Endothelial cell of hepatic sinusoid (primary cell): ENCODE data around the gene GRAMD4.
"Not testable (repeated sequence)": the region's sequence is repeated elsewhere in the genome, so short reads cannot be mapped to it uniquely, and the experiment has no call there.

ENCODE experiments used
- in situ Hi-C: cut with HindIII; loops from 2 replicates; pipeline ENCODE4 v1.10.0; 2017; ENCODE audit warnings: low sequenced_read_pairs

GRAMD4 gene

DNA sequence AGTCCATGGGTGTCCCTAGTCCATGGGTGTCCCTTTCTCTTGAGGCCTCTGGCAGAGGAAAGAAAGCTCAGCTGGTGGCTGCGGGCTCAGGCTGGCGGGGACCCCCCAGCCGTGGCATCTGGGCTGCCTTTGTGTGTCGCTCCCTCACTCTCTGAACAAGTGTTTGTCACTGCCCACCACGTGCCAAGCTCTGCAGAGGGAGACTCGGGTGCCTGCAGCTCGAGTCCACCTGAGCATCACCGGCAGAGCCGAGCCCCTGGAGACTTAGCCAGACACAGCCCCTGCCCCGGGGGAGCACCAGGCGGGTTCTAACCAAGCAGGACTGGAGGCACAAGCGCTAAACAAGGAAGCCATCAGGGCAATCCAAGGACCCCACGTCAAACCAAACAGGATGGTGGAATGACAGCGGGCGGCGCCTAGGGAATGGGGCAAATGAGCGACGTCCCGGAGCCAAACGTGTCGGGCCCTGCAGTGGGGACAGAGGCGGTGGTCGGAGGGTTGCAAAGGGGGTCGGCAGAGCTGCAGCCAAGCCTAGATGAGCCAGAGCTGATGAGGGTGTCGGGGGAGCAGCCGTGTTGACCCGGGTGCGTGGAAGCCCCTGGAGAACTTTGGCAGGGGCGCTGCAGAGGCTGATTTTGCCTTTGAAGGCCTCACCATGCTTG, 2.1 kb upstream of the GRAMD4 start:
- in situ Hi-C loops, result no loop called here

DNA sequence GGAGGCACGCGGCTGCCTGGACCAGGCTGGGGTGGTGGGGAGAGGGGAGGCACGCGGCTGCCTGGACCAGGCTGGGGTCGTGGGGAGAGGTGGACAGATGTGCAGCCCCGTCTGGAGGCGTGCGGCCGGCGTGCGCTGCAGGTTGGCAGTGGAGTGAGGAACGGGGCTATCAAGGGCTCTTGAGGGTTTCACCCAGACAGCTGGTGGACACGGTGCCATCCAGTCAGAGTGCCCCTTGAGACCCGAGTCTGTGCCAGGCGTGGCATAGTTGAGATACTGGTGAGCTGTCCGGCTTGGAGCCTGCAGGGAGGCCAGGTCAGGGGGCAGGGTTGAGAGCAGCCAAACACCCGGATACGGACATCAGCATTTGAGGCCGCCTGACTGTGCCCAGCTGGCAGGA, 1.5 kb upstream of the GRAMD4 start:
- in situ Hi-C loops, result no loop called here

DNA sequence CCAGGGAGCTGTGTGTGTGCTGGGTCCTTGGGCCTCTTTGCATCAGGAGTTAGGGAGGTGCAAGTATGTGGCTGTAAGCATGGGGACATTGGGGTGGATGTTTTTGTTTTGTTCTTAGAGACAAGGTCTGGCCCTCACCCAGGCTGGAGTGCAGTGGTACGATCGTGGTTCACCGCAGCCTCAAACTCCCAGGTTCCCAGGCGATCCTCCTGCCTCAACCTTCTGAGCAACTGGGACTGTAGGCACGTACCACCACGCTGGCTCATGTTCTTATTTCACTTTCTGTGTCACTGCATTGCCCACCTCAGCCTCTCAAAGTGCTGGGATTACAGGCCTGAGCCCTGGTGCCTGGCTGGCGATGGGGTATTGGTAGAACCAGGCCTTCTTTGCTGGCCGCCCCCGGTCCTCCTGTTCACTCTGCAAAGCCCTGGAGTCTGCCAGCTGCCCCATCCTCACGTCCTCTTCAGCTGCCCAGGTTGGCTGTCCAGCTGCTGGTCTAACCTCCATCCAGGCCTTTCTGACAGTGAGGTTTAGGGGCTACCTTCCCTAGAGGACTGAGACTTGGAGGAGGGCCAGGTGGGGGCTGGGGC, 851 bp upstream of the GRAMD4 start:
- in situ Hi-C loops, result no loop called here

DNA sequence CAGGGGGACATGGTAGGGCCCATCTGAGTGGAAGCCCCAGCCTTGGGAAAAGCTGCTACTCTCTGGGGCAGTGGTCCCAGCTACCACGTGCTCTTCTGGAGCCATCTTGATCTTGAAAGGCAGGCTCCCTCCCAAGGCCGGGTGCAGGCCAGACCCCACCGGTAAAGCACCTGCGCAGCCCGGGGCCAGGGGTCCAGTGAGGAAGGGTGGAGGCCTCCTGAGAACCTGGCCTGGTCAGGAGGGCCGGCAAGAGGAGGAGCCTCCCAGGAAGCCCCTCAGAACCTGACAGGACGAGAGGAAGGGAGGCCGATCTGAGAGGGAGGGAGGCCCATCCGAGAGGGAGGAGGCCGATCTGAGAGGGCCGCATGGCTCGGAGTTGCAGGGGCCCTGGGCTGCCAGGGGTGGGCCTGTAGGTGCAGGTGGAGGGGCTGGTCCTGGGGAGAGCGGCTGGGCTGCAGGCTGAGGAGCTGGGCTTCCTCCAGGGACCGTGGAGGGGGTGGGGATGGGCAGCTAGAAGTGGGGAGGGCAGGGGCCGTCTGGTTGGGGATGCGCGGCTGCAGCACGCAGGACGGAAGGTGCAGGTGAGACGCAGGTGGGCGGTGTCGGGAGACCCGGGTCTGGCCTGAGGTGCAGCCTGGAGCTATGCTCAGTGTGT, 529 bp downstream of the GRAMD4 start:
- in situ Hi-C loops, result no loop called here

DNA sequence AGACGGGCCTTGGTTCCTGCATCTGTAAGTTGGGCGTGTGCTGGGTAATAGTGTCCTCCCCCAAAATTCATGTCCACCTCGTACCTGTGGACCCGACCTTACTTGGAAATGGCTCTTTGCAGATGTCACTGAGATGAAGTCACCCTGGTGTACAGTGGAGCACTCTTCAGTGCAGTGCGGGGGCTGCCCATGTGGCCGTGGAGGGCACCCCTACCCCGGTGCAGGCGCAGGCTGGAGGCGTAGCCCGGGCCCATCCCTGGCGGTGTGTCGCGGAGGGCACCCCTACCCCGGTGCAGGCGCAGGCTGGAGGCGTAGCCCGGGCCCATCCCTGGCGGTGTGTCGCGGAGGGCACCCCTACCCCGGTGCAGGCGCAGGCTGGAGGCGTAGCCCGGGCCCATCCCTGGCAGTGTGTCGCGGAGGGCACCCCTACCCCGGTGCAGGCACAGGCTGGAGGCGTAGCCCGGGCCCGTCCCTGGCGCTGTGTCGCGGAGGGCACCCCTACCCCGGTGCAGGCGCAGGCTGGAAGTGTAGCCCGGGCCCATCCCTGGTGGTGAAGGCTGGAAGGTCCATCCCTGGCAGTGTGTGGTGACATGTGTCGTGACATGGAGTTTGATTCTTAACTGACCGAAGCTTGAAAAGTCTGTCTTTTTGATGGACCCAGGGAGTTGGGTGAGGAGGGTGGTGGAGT, 1.2 kb downstream of the GRAMD4 start:
- in situ Hi-C loops, result not testable (repeated sequence)

DNA sequence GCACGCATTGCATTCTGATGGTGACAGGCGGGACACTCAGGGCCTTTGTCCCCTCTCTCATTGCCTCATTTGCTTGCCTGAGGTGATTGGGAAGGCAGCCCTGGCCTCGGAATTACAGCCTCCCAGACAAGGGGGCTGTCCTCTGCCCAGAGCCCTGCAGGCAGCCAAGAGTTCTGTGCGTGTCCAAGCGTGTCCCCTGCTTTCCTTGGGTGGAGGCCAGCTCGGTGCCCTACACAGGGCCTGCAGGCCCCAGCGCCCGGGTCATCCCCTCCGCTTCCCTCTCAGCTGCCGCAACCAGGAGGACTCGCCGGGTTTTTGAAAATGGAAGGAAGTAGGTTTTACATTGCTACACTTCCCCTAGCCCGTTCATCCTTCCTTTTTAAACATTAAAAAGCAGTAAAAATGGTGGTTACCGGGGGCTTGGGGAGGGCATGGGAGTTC, 1.9 kb downstream of the GRAMD4 start:
- in situ Hi-C loops, result no loop called here

DNA sequence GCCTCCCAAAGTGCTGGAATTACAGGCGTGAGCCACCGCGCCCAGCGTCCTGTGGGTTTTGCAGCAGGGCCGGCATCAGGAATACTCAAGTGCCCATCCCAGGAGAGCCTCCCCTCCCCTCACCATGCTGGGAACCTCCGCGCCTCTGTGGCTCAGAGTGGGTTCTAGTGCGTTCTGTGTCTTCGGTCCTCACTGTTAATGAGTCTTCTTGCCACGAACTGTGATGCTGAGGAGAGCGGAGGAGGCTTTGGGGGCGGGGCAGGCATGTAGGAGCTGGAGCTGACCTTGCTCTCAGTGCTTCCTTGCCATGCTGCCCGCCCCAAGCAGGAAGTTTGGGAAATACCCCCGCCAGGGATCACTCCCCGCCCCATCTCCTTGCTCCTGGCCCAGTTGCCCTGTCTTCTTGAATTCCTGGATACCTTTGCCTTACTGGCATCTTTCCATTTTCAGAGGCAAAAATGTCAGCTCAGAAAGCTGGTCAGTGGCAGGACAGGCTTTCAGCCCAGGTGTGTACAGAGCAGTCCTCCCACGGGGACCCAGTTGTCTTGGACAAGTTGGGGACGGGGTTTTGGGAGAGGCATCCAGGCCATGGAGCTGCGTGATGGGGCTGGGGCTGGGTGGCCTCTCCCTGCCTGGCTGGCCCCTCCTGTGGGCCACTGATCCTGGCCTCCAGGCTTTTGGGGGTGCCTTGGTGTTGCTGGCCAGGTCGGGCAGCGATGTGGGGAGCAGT, 5.1 kb downstream of the GRAMD4 start:
- in situ Hi-C loops, result no loop called here

DNA sequence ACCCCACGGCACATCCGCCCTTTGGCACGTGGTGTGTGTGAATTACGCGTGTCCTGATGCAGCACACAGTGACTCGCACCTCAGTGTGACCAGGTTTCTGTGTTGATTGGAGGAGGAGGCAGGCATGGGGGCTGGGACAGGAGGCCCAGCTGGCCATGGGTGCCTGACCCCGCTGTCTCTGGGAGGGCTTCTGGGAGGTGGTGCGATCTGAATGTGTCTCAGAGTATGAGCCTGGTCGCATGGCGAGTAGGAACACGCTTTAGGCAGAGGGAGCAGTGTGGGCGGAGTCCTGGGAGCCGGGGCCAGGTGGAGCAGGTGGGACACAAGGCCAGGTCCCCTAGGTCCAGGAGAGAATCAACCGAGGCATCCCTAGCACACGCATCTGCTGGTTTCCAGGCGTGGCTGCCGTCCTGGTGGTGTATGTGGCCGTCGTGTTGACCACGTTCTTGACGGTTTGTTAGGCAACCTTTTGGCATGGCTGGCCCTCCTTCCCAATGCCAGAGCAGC, 5.7 kb downstream of the GRAMD4 start:
- in situ Hi-C loops, result no loop called here

DNA sequence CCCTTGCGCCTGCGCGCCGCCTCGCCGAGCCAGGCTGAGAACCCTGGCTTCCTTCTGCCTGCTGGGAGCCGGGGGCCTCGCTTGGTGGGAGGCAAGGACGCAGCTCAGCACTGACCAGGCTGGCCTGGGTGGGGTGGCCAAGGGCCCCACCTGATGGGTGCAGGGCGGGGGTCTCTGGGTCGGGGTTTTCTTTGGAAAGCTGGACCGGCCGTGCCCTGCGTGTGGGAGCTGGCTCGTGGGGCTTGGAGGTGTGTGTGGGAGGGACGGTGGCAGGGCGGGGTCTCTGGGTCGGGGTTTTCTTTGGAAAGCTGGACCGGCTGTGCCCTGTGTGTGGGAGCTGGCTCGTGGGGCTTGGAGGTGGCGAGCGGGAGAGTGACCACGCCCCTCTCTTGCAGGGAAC, 6.2 kb downstream of the GRAMD4 start:
- in situ Hi-C loops, result no loop called here

DNA sequence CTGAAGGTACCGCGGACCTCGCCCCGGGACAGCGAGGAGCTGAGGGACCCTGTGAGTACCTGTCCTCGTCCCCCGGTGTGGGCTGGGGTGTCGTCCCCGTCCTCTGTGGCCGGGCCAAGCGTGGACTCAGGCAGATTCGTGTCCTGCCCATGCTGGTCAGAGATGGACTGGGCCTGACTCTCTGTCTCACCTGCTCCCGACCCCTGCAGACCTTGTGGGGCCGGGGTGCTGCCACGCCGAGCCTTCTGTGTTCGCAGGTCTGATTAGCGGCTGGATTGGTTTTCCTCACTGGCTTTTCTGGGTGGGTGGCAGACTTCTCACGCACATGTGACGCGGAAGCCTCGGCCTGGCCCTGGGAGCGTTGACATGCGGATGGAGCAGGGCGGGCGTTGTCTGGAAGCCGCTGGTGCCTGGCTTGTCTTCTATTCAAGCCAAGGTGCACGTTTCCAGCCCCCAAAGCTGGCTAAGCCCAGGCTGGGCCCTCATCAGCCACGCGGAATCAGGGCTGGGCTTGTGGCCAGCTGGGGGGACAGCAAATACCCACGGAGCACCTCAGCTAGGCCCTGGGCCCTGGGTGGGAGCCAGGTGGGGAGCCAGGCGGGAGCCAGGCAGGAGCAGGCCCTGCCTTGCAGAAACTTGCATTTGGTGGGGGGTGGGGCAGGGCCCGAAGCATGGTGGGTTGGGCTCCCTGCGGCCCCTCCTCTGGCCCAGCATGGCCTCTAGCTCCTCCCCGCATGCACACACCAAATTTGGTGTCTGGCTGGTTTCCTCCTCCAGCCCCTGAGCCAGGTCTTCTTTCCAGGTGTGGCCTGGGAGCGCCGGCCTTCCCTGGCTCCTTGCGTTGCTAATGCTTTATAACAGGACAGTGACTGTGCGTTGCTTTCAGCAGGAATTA, 7.0 kb downstream of the GRAMD4 start:
- in situ Hi-C loops, result no loop called here

DNA sequence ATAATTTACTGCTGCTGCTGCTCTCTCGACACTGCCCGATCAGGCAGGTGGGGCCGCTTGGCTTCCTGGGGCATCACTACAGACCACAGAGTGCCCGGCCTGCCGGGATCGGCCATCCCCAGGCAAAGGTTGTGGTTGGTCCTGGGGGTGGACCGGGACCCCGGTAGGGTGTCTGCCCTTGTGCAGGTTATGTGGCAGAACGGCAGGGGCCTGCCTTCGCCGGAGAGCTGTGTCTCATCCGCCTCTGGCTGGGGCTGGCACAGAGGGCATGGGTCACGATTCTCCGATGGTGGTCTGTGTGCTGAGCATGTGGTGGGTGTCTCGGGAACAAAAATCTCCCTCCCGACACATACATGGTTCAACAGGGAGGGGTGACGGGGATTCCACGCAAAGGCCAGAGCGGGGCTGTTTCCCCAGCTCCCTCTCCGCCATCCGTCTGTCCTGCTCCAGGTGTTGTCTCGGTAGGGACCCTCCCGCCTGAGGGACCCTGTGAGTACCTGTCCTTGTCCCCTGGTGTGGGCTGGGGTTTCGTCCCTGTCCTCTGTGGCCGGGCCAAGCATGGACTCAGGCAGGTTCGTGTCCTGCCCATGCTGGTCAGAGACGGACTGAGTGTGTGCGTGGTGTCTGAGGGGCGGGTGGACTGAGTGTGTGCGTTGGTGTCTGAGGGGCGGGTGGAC, 7.8 kb downstream of the GRAMD4 start:
- in situ Hi-C loops, result no loop called here

DNA sequence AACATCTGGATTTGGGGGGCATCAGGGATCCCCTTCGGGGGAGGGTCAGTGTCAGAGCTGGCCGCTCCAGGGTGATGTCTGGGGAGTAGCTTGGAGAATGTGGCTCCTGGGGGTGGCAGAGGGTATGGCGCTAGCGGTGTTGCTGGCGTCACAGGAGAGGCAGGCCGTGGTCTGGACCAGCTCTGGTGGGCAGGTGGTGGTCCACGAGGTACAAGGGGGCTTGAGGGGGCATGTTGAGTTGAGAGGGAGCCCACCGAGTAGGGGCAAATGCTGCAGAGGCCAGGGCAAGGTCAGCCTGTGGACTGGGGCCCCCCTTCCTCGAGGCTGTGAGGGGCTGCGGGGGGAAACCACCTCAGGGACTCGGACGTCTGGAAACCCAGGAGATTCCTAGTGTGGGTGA, 8.6 kb downstream of the GRAMD4 start:
- in situ Hi-C loops, result no loop called here

DNA sequence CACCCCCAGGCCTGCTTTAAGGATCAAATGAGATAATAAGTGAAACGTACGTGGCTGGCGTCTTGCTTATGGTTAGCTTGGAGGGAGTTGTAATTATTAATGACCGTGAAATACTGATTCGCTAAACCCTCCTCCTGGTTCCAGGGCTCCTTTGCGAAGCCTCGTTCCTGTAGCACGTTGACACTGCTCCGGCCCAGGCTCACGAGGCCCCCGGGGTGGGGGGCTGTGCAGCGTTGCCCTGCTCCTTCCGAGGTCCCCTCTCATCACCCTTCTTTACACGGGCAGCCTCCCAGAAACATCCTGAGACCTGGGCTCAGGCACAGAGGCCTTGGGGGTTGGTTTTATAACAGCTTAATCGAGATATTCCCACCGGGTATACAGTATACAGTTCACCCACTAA, 9.1 kb downstream of the GRAMD4 start:
- in situ Hi-C loops, result no loop called here

DNA sequence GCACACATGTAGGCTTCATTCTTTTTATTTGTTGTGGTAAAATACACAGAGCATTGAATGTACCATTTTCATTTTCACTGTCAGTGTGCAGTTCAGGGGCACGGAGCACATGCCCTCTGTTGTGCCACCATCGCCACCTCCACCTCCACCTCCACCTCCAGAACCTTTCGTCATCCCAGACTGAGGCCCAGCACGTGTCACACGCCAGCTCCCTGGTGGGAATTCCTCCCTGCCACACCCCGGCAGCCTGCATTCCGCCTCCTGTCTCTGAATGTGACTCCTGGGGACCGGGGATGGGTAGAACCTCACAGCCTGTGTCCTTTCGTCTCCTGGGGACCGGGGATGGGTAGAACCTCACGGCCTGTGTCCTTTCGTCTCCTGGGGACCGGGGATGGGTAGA, 10.9 kb downstream of the GRAMD4 start:
- in situ Hi-C loops, result no loop called here

DNA sequence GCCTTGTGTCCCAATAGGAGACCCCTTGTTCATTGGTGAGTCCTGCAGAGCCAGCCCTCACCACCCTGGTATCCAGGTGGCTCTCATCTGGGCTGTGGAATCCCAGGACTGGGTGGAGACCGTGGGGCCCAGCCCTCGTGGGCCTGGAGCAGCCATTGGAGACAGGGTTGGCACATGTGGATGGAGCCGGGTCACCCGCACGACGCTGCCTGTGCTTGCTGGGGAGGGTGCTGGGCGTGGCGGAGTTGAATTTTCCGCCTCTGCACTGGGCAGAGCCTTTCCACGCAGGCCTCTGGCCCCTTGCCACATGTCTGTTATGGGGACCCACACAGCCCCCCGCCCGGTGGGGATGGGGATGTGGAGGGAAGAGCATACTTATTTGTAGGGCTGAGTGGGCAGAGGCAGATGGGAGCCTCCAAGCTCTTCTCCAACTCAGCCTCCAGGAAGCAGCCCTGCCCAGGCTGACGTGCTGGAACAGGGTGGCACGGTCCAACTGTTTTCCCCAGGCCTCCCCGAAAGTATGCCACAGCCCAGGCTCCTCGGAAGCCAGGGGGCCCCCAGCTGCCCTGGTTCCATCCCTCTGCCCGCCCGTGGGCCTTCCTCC, 12.6 kb downstream of the GRAMD4 start:
- in situ Hi-C loops, result no loop called here

DNA sequence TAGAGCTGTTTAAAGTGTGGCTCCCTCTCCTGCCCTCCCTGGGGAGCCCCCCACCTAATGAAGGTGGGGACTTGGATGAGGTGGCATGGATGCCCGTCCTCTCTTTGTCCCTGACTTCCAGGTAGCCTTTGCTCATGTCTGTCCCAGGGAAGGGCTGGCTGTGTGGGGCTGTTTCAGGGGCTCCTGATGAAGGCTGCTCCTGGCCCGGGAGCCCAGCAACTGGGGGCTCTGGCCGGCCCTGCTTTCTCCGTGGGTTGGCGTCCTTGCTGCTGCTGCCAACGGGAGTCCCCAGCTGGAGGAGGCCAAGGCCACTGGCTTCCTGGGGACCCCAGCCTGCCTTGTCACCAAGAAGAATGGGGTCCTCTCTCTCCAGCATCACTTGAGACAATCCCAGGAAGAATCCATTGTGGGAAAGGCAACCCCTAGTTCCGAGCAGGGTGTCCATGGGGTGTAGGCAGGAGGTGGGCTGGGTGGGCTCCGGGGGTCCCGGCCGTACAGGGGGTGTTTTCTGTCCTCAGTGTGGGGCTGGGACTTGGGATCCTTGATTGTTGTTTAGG, 13.2 kb downstream of the GRAMD4 start:
- in situ Hi-C loops, result no loop called here

DNA sequence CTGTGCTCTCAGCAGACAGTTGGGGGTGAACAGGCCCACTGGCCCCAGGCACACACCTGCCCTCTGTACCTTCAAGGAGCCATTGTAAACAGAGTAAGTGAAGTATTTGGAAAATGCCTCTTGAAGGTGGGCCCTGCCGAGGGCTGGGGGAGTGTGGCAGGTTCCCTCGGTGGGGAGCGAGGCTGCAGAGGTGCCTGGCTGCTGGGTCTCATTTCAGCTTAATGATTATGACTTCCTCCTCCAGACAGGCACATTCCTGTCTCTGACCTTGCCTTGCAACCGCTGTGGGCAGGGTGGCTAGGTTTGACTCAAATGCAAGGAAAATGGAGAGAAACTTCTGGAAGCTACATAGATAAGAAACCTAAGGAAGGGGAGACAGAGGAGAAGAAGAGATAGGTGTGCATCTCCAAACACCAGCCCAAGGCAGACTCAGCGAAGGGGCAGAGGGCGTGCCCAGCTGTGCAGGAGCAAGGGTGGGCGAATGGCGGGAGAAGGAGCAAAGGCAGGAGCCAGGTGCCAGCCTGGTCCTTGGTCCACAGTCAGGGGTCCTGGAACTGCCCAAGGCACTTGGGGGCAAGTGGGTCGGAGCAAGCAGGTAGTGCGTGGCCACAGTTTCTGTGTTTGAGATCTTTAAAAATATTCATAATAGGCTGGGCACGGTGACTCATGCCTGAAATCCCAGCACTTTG, 14.0 kb downstream of the GRAMD4 start:
- in situ Hi-C loops, result no loop called here
